DND-41 (cell line): ENCODE data around the gene SPSB4.

Source experiments
- CTCF ChIP-seq: IDR thresholded peaks from 2 replicates; pipeline ENCODE4 v1.5.1; 2012; ENCODE audit warnings: borderline replicate concordance, low read length, moderate library complexity, mild to moderate bottlenecking; ENCODE audit not compliant: poor library complexity, severe bottlenecking; ENCODE audit errors: extremely low read depth
- EZH2 ChIP-seq: IDR thresholded peaks from 3 replicates; pipeline ENCODE4 v1.6.1; 2012; ENCODE audit warnings: borderline replicate concordance, low read depth, mild to moderate bottlenecking, moderate library complexity, low read length, inconsistent platforms; ENCODE audit not compliant: severe bottlenecking

GRCh38 chr3:141011997-141012262 is 39.2 kb upstream of the SPSB4 start:
- TF ChIP-seq CTCF: no peak
- TF ChIP-seq EZH2: no peak
